Frontal cortex (tissue), 4 donors: ENCODE measurements around the gene C6orf136. TPM values are rescaled to one million over a fixed set of nuclear protein-coding genes. Genes with fewer than 3 reads are reported as not detected.
"Not testable (repeated sequence)": the region's sequence is repeated elsewhere in the genome, so short reads cannot be mapped to it uniquely, and the experiment has no call there.

Experiments used
- DNase-seq, 2 donors: peaks; one replicate each; pipeline ENCODE4 v3.0.0; 2012; ENCODE audit warnings: low spot score in 2 of 2
- FAIRE-seq: peaks from 2 replicates; lab custom pipeline; 2012; peaks lifted over from hg19 to GRCh38; lab: Jason Lieb, UNC
- total RNA-seq: library from RNA; depleted of rRNA; stranded (reverse); fragments of >200 nt; gene quantifications from one replicate; pipeline ENCODE4 v1.2.3, GENCODE V29; 2014
- donor health status: control.
- donor health status: control.
- donor health status: control.

Gene C6orf136
- total RNA-seq, 1 donor from 2014 or later, result 23.2 TPM

DNA sequence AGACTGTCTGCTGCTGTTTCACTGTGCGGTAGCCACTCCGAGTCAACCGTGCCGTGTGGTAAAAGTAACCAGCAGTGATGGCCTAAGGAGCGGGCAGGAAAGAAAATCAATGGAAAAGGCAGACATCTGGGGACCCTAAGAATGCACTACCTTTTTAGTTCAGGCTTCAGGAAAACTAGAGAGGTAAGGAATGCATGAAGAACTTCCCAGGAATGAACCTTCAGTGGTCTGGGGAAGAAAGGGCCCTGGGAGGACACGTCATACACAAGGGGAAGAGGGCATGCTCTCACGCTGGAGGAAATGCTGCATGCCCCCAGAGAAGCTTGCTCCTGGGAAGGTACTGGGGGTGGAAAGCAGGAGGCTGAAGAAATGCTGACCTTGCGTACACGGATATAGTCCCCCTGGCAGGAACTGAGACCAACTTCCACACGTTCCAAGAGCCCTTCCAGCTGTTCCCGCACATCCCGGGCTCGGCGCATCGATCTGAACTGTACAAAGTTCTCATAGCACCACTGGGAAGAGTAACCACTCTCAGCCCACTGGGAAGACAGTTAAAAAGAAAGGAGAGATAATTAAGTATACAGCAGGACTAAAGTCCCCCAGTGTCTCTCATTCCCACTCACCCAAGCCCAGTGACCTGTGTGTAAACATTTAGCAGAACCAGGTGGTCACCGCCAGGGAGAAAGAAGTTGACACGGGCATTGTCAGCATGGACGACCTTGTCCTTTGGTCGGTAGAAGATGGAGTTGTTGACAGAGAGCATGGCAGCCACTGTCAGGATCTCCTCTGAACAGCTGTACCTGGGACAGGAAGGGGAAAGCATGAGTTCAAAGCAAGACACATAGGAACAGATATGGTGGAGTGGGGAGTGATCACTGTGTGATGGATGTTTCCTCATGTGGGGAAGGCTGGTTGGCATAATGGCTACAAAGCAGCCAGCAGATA, 8.1 kb downstream of the C6orf136 start:
- no peak for DNase-seq
- FAIRE-seq, result no peak

DNA sequence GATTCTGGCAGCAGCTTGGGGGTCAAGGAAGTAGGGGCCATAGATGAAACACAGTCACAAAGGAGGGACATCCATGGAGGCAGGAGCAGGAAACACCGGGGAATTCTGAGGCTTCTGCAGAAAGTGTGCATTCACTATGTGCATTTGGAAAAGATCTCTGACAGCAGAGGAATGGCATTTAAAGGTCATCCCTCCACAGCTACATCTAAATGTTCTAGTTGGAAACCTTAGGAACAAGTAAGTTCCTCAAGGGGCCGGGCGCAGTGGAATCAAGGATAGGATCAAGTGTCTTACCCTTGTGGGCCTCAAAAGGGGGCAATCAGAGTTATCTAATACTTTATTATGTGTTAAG, 8.8 kb downstream of the C6orf136 start:
- DNase-seq, result no peak
- FAIRE-seq, result no peak

DNA sequence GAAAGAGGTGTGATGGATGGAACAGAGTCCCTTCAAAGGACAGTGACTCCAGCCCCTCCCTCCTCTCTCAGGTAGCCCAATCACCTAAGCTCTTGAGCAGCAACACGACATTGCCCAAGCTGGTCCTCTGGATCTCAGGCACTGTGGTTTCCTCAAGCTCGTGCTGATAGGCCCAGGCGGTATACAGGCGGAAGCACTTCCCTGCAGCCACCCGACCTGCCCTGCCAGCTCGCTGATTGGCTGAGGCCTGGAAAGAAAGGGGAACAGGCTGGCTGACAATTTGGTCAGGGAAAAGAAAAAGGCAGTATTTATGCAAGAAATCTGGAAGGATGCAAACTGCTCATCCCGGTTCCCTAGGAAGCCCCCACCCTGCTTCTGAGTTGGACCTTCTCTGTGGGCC, 9.6 kb downstream of the C6orf136 start:
- FAIRE-seq (no peak), DNase-seq (no peak)

DNA sequence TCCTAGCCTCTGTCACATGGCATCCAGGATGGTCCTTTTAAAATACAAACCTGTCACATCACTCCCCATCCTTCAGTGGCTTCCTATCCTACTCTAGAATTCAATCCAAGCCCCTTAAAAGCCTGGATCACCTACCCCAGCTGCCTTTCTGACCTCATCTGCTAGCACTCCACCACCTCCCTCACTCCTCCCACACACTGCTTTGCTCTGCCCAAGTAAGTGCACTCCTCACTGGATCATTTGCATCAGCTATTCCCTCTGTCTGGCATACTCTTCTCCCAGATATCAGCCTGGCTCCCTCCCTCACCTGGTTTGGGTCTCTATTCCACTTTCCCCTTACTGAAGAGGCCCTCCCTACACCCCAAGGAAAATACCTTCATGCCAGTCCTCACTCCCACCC, 10.5 kb downstream of the C6orf136 start:
- DNase-seq, result no peak
- no peak for FAIRE-seq

DNA sequence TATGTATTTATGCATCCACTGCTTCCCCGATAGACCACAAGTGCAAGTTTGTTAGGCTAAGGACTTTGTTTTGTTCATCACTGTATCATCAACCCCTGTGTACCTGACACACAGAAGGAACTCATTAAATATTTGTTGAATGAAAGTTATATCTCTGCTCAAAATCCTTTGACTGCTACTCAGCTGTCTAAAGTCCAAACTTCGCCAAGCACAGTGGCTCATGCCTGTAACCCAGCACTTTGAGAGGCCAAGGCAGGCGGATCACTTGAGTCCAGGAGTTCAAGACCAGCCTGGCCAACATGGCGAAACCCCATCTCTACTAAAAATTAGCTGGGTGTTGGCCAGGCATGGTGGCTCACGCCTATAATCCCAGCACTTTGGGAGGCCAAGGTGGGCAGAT, 11.0 kb downstream of the C6orf136 start:
- not testable (repeated sequence) for FAIRE-seq, DNase-seq

DNA sequence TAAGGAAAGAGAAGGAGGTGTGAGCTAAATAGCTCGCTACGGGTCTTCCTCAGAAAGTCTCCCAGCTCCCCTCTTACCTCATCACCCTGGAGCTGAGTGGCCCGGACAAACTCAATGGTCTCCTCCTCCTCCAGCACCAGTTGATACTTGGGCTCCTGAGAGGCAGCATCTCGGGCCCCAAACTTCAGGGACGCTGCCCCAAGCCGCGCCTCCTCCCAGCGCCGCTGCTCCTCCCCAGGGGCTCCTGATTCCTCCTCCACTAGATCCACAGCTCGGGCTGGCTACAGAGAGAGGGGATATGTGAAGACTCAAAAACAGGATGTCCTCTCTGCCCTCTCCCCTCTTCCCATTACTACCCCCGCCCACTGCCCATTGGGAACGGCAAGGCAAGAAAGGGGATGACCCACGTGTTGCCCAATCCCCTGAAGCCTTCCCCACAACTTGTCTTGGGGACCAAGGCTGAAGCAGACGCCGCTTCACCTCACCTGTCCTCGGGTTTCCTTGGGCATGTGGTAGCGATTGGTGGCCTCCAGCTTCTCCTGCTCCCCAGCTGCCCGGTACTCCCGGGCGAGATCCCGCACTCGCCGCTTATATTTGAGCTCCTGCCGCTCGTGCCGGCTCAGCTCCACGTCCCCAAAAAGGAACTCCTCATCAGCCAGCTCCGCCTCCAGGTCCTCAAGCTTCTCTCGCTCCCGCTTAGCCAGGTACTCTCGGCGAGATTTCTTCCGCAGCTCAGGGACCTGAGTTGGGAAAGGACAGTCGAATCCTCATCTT, 18.2 kb downstream of the C6orf136 start:
- no peak for DNase-seq
- FAIRE-seq, result no peak

DNA sequence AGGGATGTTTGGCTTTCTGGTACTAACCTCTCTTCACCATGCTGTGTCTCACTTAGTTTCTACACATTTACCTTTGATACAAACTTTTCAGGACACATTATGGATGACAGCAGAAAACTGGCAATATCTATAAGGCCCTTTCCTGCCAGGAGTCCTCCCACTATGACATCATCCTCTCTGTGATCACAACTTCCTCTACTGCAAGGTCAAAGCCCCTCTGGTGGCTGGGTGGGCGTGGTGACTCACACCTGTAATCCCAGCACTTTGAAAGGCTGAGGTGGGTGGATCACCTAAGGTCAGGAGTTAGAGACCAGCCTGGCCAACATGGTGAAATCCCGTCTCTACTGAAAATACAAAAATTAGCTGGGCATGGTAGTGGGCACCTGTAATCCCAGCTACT, 19.4 kb downstream of the C6orf136 start:
- not testable (repeated sequence) for FAIRE-seq

DNA sequence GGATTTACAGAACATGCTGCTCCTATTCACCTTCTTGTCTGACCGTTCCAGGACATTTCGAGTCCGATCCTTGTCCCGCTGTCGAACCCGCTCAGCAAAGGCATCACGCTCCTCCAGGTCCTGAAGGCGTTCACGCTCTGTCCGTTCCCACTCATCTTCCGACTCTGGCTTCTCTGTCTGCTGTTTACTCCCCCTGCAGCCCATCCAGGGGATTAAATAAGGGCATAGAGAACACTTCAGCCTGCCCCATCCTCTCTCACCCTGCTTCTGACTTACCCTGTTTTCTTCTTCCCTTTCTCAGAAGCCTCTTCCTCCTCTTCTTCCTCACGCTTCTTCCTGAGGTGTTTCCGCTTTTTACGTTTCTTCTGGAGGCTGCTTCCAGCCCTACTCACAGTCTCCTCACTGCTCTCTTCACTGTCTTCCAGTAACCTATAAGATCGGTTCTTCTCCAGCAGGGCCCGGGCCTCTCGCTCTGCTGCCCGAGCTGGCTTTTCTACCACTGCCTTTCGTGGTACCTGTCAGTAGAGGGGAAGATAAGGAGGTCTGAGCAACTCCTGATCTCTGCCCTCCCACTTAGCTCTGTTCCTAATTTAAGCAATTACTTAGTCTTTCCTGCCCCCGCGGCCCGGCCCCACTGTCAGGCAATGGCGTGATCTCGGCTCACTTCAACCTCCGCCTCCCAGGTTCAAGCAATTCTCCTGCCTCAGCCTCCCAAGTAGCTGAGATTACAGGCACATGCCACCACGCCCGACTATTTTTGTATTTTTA, 24.0 kb downstream of the C6orf136 start:
- no peak for FAIRE-seq
- DNase-seq, result no peak

More for the DNA sequence above, 19.4 kb downstream of the C6orf136 start:
- not testable (repeated sequence) for DNase-seq

DNA sequence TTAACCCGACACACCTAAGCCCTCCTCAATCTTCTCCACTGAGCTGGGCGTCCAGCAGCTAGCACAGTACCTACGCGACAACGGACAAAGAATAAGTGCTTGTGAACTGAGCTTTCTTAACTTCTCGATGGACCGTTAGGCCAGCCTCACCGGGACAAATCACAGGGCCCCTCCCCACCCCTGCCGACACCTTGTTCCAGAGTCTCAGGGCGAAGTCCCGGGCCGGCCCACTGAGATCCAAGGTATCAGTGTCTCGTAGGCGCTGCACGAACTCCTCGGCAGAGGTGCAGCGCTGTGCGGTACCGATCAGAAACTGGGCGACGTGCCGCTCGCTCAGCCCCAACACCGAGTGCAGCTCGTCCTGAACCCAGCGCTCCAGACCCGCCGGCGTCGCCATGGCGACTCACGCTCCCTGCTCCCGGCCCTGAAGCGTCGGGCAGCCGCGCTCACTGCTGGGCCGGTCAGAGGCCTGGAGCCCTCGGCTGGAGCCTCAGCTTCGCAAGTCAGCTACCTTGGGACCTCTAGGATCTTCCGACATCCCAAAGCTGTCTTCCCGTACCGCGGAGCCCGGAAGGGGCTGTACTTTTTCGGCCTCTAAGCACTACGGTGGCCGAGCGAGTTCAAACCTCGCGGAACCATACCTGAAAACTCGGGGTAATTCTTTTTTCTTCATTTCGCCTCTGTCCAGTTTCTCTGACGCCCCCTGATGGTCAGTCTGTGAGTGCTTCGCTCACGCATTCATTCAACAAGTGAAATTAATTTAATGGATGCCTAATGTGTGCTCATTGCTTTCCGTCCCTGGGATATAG, 25.7 kb downstream of the C6orf136 start, which contains the start of gene DHX16:
Gene DHX16 (minus strand): TSS at position 562 of the 809 bp plus-strand sequence. CDS start 165 bp downstream, at position 397.
- FAIRE-seq, result no peak
- peak; percentile 83 to 87 for DNase-seq

DNA sequence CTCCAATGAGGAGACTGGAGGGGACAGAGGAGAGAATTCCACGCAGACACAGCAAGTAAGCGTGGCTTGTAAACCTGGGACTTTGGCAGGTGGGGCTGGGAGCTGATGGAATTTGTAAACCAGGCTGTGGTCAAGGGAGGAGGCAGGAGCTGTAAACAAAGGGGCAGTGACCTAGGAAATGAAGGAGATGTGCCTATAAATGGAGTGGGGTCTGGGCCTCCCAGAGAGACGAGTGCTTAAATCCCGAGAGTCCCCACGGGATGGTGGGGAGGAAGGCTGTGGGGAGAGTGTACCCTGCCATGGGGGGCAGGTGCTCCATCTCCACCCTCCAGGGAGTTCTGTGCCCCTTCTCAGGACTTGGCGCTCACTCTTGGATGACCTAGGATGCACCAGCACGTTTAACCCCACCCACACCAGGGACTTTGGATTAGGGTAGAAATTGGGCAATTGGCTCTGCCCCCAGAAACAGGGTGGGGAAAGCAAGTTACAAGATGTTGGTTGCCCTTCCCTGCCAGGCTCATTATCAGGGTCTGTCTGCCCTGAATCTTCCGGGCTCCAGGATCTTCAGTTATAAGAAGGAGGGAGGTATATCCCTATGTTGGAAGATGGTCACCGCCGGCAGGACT, 29.8 kb downstream of the C6orf136 start:
- FAIRE-seq (no peak), DNase-seq (no peak)

DNA sequence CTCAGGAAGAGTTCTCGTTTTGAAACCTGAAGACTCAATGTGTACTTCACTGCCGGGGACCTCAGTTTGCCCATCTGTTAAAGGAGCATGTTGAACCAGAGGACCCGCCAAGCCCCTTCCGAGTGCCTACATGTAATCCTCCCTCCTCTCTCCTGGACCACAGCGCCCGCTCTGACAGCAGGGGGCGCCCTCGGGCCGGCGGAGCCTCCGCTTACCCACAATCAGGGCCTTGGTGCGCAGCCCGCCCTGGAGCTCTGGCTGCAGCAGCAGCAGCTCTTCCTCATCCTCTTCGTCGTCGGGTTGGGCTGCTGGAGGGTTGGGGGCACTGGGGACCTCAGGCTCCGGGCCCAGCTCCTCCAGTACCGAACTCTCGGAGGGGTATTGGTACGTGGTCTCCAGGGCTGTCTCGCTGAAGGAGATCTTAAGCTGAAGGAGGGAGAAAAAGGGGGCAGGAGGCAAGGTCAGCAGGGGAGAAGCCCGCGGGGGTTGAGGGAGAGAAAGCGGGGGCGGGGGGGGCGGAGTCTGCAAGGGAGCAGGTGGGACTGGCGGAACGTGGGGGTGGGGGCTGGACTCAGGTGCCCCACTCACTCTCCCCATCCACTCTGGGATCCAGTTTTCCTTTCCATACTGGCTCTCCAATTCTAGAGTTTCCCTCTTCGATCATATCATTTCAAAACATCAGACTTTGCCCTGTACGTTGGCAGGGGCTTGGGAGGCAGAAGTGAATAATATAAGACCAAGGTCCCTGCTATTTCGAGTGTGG, 32.2 kb downstream of the C6orf136 start:
- peak; percentile 76 to 80 for DNase-seq
- FAIRE-seq, result no peak

DNA sequence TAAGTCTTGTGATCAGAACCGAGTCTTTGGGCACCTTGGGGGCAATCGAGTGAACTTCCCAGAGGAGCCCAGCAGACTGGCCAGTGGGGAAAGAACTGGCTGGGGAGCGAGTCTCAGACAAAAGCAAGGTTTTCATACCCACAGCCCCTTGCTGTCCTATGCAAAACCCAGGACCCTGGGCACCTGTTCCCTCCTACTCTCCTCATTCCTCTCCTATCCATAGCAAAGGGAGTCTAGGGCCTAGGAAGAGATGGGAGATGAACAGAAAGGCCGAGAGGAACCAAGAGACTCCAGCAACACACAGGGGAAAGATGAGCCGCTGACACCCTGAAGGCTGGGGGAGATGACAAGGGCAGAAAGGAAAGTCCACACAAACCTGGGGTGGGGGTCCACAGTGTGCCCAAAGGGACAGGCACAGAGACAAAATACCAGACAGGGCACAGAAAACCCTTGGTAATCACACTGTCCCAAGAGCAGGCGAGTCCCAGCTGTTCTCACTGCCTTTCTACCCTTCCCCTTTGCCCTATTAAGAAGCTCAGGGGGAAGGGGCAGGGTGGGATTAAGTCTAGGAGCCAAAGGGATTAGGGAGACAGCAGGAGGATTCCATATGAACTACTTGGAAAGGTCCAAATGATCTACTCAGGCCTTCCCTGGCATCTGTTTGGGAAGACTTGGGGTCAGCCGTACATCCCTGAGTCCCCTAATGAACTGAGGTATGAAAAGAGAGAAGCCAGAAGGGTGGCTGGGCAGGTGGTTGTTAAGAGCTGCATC, 33.0 kb downstream of the C6orf136 start:
- DNase-seq (no peak), FAIRE-seq (no peak)

DNA sequence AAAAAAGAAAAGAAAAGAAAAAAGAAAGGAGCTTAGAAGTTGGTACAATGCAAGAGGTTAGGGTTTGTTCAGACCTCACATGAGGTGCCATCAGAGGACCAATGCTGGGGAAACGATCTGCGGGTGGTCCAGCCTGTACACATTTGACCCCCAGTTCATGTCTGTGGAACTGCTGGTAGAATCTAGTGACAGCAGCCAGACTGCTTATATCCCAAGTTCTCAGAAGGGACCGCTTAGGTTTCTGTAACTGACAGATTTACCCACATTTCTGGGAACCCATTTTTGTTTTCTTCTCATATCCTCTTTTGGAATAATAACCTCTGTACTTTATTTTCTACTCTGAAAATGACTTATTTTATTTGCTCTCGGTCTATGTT, 34.8 kb downstream of the C6orf136 start:
- FAIRE-seq (no peak), DNase-seq (no peak)

DNA sequence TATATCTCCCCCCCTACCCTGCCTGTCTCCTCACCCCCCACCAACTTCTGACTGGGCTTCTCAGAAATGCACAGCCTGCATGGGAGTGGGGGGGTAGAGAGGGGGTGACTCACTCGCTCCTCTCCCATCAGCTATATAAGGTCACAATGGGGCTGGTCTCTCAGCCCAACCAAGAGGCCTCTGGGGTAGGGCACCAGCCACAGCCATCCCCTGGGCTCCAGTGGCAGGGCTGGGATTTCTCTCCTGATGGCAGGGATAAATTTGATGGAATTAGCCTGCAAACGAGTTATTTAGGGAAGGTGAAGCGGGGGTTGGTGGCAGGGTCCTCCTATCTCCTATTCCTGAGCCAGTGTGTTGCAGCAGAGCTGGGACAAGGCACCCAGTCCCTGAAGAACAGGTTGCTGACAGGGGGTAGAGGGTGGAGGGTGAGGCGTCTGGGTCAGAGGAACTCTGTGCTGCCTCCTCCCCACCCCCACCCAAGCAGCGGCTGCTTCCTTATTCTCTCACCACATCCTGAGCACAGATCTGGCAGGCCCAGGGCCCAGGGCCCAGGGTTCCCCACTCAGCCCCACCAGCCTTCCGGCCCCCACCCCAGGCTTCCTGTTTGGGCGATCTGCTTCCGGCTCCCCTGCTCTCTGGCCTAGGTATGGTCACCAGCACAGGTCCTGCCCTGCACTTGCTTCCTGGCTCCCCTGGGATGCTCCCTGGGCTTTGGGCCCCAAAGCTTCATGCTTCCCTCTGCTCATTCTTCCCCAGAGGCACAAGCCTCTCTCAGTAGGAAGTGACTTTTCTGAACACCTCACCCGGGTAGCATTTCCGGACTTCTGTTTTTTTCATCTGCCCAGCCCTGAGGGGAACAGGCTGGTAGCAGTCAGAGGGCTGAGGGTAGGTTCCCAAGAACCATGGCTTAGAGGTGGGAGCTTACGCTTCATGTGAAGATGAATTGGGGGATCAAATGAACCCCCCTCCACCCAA, 35.5 kb downstream of the C6orf136 start:
- no peak for FAIRE-seq

DNA sequence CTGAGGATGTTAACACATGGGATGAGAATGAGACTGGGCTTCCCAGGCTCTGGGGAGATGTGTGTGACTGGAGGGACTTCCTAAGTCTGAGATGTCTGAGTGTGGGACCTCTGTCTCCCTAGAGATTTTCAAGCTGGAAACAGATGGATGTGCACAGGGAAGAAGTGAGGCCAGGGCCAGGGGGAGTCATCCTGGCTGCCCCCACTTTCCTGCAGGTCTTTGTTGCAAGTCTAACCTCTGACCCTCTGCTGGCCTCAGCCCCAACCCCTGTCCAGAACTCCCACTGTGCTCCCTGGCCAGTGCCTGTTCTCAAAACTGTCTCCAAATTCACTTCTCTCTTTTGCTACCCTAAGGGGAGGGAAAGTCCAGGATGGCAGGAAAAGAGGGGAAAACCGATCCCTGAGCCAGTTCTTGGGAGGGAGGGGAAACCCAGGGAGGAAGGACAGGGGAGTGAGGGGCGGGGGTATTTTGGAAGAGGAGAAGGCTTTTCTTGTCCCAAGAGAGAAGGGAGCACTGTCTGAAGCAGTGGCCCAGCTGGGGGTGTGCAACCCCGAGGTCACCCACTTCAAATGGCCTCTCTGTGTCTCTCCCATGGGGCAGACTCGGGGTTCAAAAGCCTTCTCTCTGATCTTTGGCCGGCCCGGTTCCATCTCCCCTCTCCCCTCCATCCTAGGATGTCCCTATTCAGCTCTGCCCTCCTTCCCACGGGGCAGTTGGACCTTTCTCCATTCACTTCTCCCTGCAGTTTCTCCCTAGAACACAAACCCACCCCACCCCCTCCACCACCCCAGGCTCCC, 36.4 kb downstream of the C6orf136 start:
- DNase-seq (no peak), FAIRE-seq (no peak)

More for the DNA sequence above, 35.5 kb downstream of the C6orf136 start:
- peak in 1 of 2 donors; percentile 67 for DNase-seq

DNA sequence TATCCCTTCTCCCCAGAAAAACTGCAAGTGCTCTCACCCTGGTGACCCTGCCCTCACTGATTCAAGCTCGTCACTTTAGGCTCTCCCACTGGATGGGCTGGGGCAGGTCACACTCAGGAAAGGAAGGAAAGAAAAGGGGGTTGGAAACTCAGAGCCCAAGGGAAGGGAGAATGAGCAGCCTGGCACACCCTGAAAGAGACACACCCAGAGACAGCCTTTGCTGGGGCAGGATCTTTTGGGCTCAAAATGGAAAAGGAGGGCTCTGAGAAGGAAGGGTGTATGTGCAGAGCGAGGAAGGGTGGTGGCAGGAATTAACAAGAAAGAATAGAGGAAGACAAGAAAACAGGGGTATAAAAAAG, 37.0 kb downstream of the C6orf136 start:
- DNase-seq, result no peak
- no peak for FAIRE-seq
